ENCODE results near the gene SERTAD3. TPM values are rescaled to one million over a fixed set of nuclear protein-coding genes. Genes with fewer than 3 reads are reported as not detected.
A peak's percentile ranks its signal among the peaks of the same experiment; 100 is the strongest.

SERTAD3 gene
- total and polyA plus RNA-seq, 9 donors, result 17.3 to 55.0 (median 33.3) TPM

- Histone ChIP-seq H3K4me1 (ENCODE audit: insufficient read depth) (peaks cover 8% of the 10 kb centered on the region), H3K36me3 (no peaks in the 10 kb centered on the region), H3K9me3 (no peaks in the 10 kb centered on the region), H3K27me3 (no peaks in the 10 kb centered on the region), H3K27ac (no peak overlapping the region), H3K4me3 (no peak overlapping the region)
- TF ChIP-seq POLR2A (IDR thresholded peaks at IDR 0.05), result no peak
- no peak for TF ChIP-seq CTCF (IDR thresholded peaks at IDR 0.05)
- no peak for TF ChIP-seq EP300 (IDR thresholded peaks at IDR 0.05)
- no peak for DNase-seq
- WGBS, 3 donors, result 94 to 95% (median 94%) methylated on average over 6 of the region's 6 CpGs
- intact Hi-C loops (cut with DNase I), result loop anchor here in 3 of 4 donors (10.0 kb wide), 3 partner anchors 106 to 136 kb away; partner anchors contain the start of genes LTBP4 (in 2 of the 3) and SHKBP1 (in 1 of the 3)
Observed at GRCh38 chr19:40469011-40469410, 24.9 kb upstream of the SERTAD3 start.

- Histone ChIP-seq H3K27me3 (no peaks in the 10 kb centered on the region), H3K9me3 (no peaks in the 10 kb centered on the region), H3K4me3 (peak within 1 kb of the TSS; percentile 46), H3K27ac (peak within 1 kb of the TSS; percentile 13 to 49), H3K36me3 (no peaks in the 10 kb centered on the region), H3K4me1 (ENCODE audit: insufficient read depth) (peaks cover 8% of the 10 kb centered on the region)
- intact Hi-C loops (cut with DNase I), result loop anchor here in 3 of 4 donors (10.0 kb wide), 3 partner anchors 108 to 138 kb away; partner anchors contain the start of genes LTBP4 (in 2 of the 3) and SHKBP1 (in 1 of the 3)
- TF ChIP-seq CTCF (IDR thresholded peaks at IDR 0.05), result no peak
- TF ChIP-seq POLR2A (IDR thresholded peaks at IDR 0.05), result no peak
- no peak for TF ChIP-seq EP300 (IDR thresholded peaks at IDR 0.05)
- peak; percentile 32 to 71 (median 63) for DNase-seq
- 3 to 10% (median 3%) methylated on average over 11 to 87 of the region's 87 CpGs for WGBS, 3 donors
Observed at GRCh38 chr19:40466985-40467734, 23.0 kb upstream of the SERTAD3 start, which contains the start of gene SPTBN4. Gene SPTBN4, plus strand, starts transcription at chr19:40467001. Its CDS starts 5,621 bp downstream, at chr19:40472622.

- Histone ChIP-seq H3K4me3 (peak overlapping the region; percentile 46), H3K27me3 (no peaks in the 10 kb centered on the region), H3K27ac (peak overlapping the region in 1 of 2 donors; percentile 49), H3K4me1 (ENCODE audit: insufficient read depth) (peaks cover 8% of the 10 kb centered on the region), H3K36me3 (no peaks in the 10 kb centered on the region), H3K9me3 (no peaks in the 10 kb centered on the region)
- WGBS, 3 donors, result 4 to 7% (median 5%) methylated on average over 40 to 48 of the region's 48 CpGs
- peak in 3 of 5 donors; percentile 44 to 68 (median 48) for DNase-seq
- intact Hi-C loops (cut with DNase I), result loop anchor here in 3 of 4 donors (10.0 kb wide), 3 partner anchors 108 to 138 kb away; partner anchors contain the start of genes LTBP4 (in 2 of the 3) and SHKBP1 (in 1 of the 3)
- no peak for TF ChIP-seq CTCF (IDR thresholded peaks at IDR 0.05)
- no peak for TF ChIP-seq POLR2A (IDR thresholded peaks at IDR 0.05)
Observed at GRCh38 chr19:40466219-40466984, 22.3 kb upstream of the SERTAD3 start.

GRCh38 chr19:40465557-40466218 is 21.6 kb upstream of the SERTAD3 start, which contains the start of gene BLVRB:
Gene BLVRB, minus strand, starts transcription at chr19:40465745. Its CDS starts 57 bp downstream, at chr19:40465688.
- Histone ChIP-seq H3K27ac (peak within 1 kb of the TSS; percentile 79 to 82), H3K4me1 (ENCODE audit: insufficient read depth) (peaks cover 8% of the 10 kb centered on the region), H3K27me3 (no peaks in the 10 kb centered on the region), H3K4me3 (peak within 1 kb of the TSS; percentile 70), H3K36me3 (no peaks in the 10 kb centered on the region), H3K9me3 (no peaks in the 10 kb centered on the region)
- 0 to 1% (median 0%) methylated on average over 45 to 54 of the region's 54 CpGs for WGBS, 3 donors
- DNase-seq, result peak; percentile 100
- TF ChIP-seq POLR2A (IDR thresholded peaks at IDR 0.05) (peak; percentile 94), EP300 (IDR thresholded peaks at IDR 0.05) (no peak), CTCF (IDR thresholded peaks at IDR 0.05) (peak in 1 of 3 donors; percentile 5)
- intact Hi-C loops (cut with DNase I), result loop anchor here in 3 of 4 donors (10.0 kb wide), 3 partner anchors 109 to 139 kb away; partner anchors contain the start of genes LTBP4 (in 2 of the 3) and SHKBP1 (in 1 of the 3)
